SK-N-SH treated with all-trans-retinoic acid at 6 μM for 48 hours (cell line): ENCODE results near the gene DIP2C.

Source experiments
- ATAC-seq: fragments of 200-7000 bp; cut with Tn5 transposase; 3 replicates; pipeline ENCODE4 v1.9.1; 2020; ENCODE audit warnings: mild to moderate bottlenecking, moderate library complexity
- ARNTL ChIP-seq: fragments of 450-650 bp; formaldehyde crosslinking; IDR thresholded peaks from 2 replicates; pipeline ENCODE4 v1.5.0; 2020; ENCODE audit warnings: low read depth, mild to moderate bottlenecking, moderate library complexity, borderline replicate concordance
- BACH2 ChIP-seq: fragments of 250-450 bp; sonication (Bioruptor Pico); IDR thresholded peaks from 2 replicates; pipeline ENCODE4 v1.9.0; 2021; ENCODE audit warnings: mild to moderate bottlenecking, borderline replicate concordance
- CSDC2 ChIP-seq: fragments of 250-450 bp; sonication (Bioruptor Pico); IDR thresholded peaks from 2 replicates; pipeline ENCODE4 v1.5.0; 2020; ENCODE audit warnings: mild to moderate bottlenecking, moderate library complexity
- OSR1 ChIP-seq: fragments of 250-450 bp; sonication (Bioruptor Pico); IDR thresholded peaks from 2 replicates; pipeline ENCODE4 v1.8.0; 2022; ENCODE audit warnings: moderate library complexity, mild to moderate bottlenecking, inconsistent platforms
- PATZ1 ChIP-seq: fragments of 250-450 bp; sonication (Bioruptor Pico); IDR thresholded peaks from 2 replicates; pipeline ENCODE4 v1.8.0; 2020; ENCODE audit warnings: mild to moderate bottlenecking, moderate library complexity, borderline replicate concordance
- PPARA ChIP-seq: fragments of 250-450 bp; sonication (Bioruptor Pico); IDR thresholded peaks from 2 replicates; pipeline ENCODE4 v1.5.0; 2020; ENCODE audit warnings: mild to moderate bottlenecking, borderline replicate concordance
- RARB ChIP-seq: fragments of 250-450 bp; sonication (Bioruptor Pico); IDR thresholded peaks from 2 replicates; pipeline ENCODE4 v1.8.0; 2021; ENCODE audit warnings: mild to moderate bottlenecking, moderate library complexity
- SNAI2 ChIP-seq: fragments of 250-450 bp; sonication (Bioruptor Pico); IDR thresholded peaks from 2 replicates; pipeline ENCODE4 v1.5.0; 2020; ENCODE audit warnings: mild to moderate bottlenecking, moderate library complexity
- TCF4 ChIP-seq: fragments of 250-450 bp; sonication (Bioruptor Pico); IDR thresholded peaks from 2 replicates; pipeline ENCODE4 v1.8.0; 2021; ENCODE audit warnings: mild to moderate bottlenecking, moderate library complexity, borderline replicate concordance
- TOX ChIP-seq: fragments of 250-450 bp; sonication (Bioruptor Pico); IDR thresholded peaks from 2 replicates; pipeline ENCODE4 v1.8.0; 2021; ENCODE audit warnings: mild to moderate bottlenecking, moderate library complexity, borderline replicate concordance
- ZC3H10 ChIP-seq: fragments of 250-450 bp; sonication (Bioruptor Pico); IDR thresholded peaks from 2 replicates; pipeline ENCODE4 v1.5.1; 2021; ENCODE audit warnings: mild to moderate bottlenecking, moderate library complexity
- ZFP3 ChIP-seq: fragments of 250-450 bp; sonication (Bioruptor Pico); IDR thresholded peaks from 2 replicates; pipeline ENCODE4 v1.5.0; 2020; ENCODE audit warnings: mild to moderate bottlenecking, moderate library complexity
- ZFP30 ChIP-seq: fragments of 450-650 bp; formaldehyde crosslinking; IDR thresholded peaks from 2 replicates; pipeline ENCODE4 v1.5.0; 2022; ENCODE audit warnings: mild to moderate bottlenecking, moderate library complexity
- ZNF565 ChIP-seq: fragments of 450-650 bp; formaldehyde crosslinking; conservative IDR thresholded peaks from 2 replicates; pipeline ENCODE4 v1.5.0; 2020; ENCODE audit warnings: low read depth, mild to moderate bottlenecking, moderate library complexity
- ZNF70 ChIP-seq: fragments of 450-650 bp; formaldehyde crosslinking; IDR thresholded peaks from 2 replicates; pipeline ENCODE4 v1.5.0; 2020; ENCODE audit warnings: mild to moderate bottlenecking, moderate library complexity
- TF ChIP-seq, protein P1 (sequence below): fragments of 250-450 bp; sonication (Bioruptor Pico); IDR thresholded peaks from 2 replicates; pipeline ENCODE4 v1.8.0; 2021; ENCODE audit warnings: low read depth, mild to moderate bottlenecking, moderate library complexity, borderline replicate concordance
- TF ChIP-seq, protein P2 (sequence below): fragments of 250-450 bp; sonication (Bioruptor Pico); IDR thresholded peaks from 2 replicates; pipeline ENCODE4 v1.5.0; 2020; ENCODE audit warnings: mild to moderate bottlenecking, moderate library complexity
- TF ChIP-seq, protein P3 (sequence below): fragments of 250-450 bp; sonication (Bioruptor Pico); IDR thresholded peaks from 2 replicates; pipeline ENCODE4 v1.5.1; 2021; ENCODE audit warnings: mild to moderate bottlenecking, moderate library complexity

The DIP2C gene

GRCh38 chr10:274866-275265, 414.6 kb downstream of the DIP2C start:
- no peak for ATAC-seq
- TF ChIP-seq ZNF70 (CRISPR knock-in tag) (no peak), TOX (CRISPR knock-in tag) (no peak), CSDC2 (CRISPR knock-in tag) (no peak), SNAI2 (CRISPR knock-in tag) (no peak), OSR1 (CRISPR knock-in tag) (no peak), BACH2 (CRISPR knock-in tag) (no peak), PATZ1 (CRISPR knock-in tag) (no peak), RARB (CRISPR knock-in tag) (no peak), ZNF565 (no peak), ZFP3 (no peak), ZC3H10 (CRISPR knock-in tag) (no peak), TCF4 (CRISPR knock-in tag) (no peak), ZFP30 (CRISPR knock-in tag) (no peak)
- TF ChIP-seq, protein P1, sequence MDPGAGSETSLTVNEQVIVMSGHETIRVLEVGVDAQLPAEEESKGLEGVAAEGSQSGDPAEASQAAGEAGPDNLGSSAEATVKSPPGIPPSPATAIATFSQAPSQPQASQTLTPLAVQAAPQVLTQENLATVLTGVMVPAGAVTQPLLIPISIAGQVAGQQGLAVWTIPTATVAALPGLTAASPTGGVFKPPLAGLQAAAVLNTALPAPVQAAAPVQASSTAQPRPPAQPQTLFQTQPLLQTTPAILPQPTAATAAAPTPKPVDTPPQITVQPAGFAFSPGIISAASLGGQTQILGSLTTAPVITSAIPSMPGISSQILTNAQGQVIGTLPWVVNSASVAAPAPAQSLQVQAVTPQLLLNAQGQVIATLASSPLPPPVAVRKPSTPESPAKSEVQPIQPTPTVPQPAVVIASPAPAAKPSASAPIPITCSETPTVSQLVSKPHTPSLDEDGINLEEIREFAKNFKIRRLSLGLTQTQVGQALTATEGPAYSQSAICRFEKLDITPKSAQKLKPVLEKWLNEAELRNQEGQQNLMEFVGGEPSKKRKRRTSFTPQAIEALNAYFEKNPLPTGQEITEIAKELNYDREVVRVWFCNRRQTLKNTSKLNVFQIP (CRISPR knock-in tag), result no peak
- TF ChIP-seq, protein P2, sequence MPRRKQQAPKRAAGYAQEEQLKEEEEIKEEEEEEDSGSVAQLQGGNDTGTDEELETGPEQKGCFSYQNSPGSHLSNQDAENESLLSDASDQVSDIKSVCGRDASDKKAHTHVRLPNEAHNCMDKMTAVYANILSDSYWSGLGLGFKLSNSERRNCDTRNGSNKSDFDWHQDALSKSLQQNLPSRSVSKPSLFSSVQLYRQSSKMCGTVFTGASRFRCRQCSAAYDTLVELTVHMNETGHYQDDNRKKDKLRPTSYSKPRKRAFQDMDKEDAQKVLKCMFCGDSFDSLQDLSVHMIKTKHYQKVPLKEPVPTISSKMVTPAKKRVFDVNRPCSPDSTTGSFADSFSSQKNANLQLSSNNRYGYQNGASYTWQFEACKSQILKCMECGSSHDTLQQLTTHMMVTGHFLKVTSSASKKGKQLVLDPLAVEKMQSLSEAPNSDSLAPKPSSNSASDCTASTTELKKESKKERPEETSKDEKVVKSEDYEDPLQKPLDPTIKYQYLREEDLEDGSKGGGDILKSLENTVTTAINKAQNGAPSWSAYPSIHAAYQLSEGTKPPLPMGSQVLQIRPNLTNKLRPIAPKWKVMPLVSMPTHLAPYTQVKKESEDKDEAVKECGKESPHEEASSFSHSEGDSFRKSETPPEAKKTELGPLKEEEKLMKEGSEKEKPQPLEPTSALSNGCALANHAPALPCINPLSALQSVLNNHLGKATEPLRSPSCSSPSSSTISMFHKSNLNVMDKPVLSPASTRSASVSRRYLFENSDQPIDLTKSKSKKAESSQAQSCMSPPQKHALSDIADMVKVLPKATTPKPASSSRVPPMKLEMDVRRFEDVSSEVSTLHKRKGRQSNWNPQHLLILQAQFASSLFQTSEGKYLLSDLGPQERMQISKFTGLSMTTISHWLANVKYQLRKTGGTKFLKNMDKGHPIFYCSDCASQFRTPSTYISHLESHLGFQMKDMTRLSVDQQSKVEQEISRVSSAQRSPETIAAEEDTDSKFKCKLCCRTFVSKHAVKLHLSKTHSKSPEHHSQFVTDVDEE (CRISPR knock-in tag), result no peak
- TF ChIP-seq, protein P3, sequence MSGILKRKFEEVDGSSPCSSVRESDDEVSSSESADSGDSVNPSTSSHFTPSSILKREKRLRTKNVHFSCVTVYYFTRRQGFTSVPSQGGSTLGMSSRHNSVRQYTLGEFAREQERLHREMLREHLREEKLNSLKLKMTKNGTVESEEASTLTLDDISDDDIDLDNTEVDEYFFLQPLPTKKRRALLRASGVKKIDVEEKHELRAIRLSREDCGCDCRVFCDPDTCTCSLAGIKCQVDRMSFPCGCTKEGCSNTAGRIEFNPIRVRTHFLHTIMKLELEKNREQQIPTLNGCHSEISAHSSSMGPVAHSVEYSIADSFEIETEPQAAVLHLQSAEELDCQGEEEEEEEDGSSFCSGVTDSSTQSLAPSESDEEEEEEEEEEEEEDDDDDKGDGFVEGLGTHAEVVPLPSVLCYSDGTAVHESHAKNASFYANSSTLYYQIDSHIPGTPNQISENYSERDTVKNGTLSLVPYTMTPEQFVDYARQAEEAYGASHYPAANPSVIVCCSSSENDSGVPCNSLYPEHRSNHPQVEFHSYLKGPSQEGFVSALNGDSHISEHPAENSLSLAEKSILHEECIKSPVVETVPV (CRISPR knock-in tag), result no peak
- TF ChIP-seq, all 23 proteins: peak for 0

DNA sequence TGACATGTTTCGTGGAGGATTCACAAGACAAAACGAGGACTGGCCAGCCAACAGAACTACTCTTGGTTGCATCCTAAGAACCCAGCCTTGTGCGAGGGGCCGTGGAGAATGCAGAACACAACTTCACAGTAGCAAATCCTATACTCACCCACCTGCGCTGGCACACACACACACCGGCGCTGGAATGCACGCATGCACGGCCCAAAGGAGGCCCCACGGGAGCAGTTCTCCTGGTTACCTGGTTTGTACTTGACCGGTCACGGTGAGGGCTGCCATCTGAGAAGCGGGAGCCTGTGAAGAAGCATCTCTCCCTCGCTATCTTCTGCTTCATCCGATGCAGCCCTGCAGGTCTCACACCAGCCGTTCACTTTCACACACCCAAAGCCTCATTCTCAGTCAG, 416.4 kb downstream of the DIP2C start:
- ATAC-seq, result no peak
- TF ChIP-seq ZNF565 (no peak), ARNTL (CRISPR knock-in tag) (no peak)

DNA sequence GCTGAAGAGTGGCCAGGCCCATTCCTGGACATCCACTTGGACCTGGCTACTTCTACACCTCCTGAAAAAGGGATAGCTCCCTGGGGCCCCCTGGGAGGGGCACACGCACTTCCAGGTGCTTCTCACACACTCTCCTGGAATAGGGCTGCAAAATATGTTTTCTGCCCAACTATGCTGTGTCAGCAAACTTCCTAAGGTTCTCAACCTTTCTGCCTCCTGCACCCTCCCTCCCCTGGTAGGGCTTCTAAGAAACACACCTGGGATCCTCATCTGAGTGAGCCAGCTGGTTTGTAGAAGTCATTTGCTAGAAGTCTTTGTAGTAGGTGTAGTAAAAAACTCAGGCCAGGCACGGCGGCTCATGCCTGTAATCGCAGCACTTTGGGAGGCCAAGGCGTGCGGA, 417.7 kb downstream of the DIP2C start:
- no peak for TF ChIP-seq PATZ1 (CRISPR knock-in tag)
- no peak for TF ChIP-seq ZFP30 (CRISPR knock-in tag)
- no peak for TF ChIP-seq PPARA (CRISPR knock-in tag)
- TF ChIP-seq, protein P2 (CRISPR knock-in tag), result no peak
- ATAC-seq, result no peak
